NCI-H2196 treated with DMSO at 0.1 percent for 48 hours (cell line): Measurements from ENCODE around the gene RPL10A.

Experiments
- DNase-seq: peaks from one replicate; lab custom pipeline; 2025; ENCODE audit not compliant: unreplicated experiment; lab: John Stamatoyannopoulos, UW

Gene RPL10A

GRCh38 chr6:35474942-35475570 is 6.9 kb downstream of the RPL10A start:
- DNase-seq, result no peak

GRCh38 chr6:35475573-35475972 is 7.4 kb downstream of the RPL10A start:
- no peak for DNase-seq

- no peak for DNase-seq
These were observed 7.8 kb downstream of the RPL10A start for GRCh38 chr6:35476004-35476403.

GRCh38 chr6:35477028-35477427 is 8.8 kb downstream of the RPL10A start:
- DNase-seq, result no peak

GRCh38 chr6:35477551-35478179 is 9.5 kb downstream of the RPL10A start:
- no peak for DNase-seq

GRCh38 chr6:35478259-35478658 is 10.1 kb downstream of the RPL10A start:
- no peak for DNase-seq

GRCh38 chr6:35480176-35480575 is 12.0 kb downstream of the RPL10A start:
- no peak for DNase-seq

GRCh38 chr6:35481226-35481625 is 13.0 kb downstream of the RPL10A start:
- no peak for DNase-seq

GRCh38 chr6:35483062-35483461 is 14.9 kb downstream of the RPL10A start:
- no peak for DNase-seq

GRCh38 chr6:35483490-35483889 is 15.3 kb downstream of the RPL10A start:
- DNase-seq, result no peak

- DNase-seq, result no peak
These were observed 15.9 kb downstream of the RPL10A start for GRCh38 chr6:35483893-35484645.

GRCh38 chr6:35484921-35485392 is 16.8 kb downstream of the RPL10A start:
- DNase-seq, result no peak

- no peak for DNase-seq
These were observed 17.2 kb downstream of the RPL10A start for GRCh38 chr6:35485402-35485877.

GRCh38 chr6:35486005-35486925 is 18.1 kb downstream of the RPL10A start:
- no peak for DNase-seq

GRCh38 chr6:35487658-35488516 is 19.7 kb downstream of the RPL10A start:
- no peak for DNase-seq

GRCh38 chr6:35488517-35488862 is 20.3 kb downstream of the RPL10A start:
- no peak for DNase-seq

GRCh38 chr6:35489066-35489465 is 20.9 kb downstream of the RPL10A start:
- no peak for DNase-seq

GRCh38 chr6:35489995-35490791 is 22.0 kb downstream of the RPL10A start:
- DNase-seq, result no peak

- no peak for DNase-seq
These were observed 22.8 kb downstream of the RPL10A start for GRCh38 chr6:35490821-35491557.
